K562 (cell line): ENCODE measurements around the gene DAD1. TPM values are rescaled to one million over a fixed set of nuclear protein-coding genes. Genes with fewer than 3 reads are reported as not detected.

ENCODE experiments used
- ATAC-seq: fragments of 200-7000 bp; cut with Tn5 transposase; 3 replicates; pipeline ENCODE4 v1.9.1; 2020; ENCODE audit warnings: moderate library complexity
- BruUV-seq: library from RNA; stranded (reverse); fragments of 400-500 nt; replicated peaks from 2 replicates; lab custom pipeline; 2021; lab: Mats Ljungman, UMichigan
- CTCF ChIA-PET: fragments of 300-600 bp; formaldehyde crosslinking; extraction: SDS; loops from one replicate; lab custom pipeline; 2021; ENCODE audit warnings: low intra/inter-chr PET ratio; lab: Yijun Ruan, JAX
- POLR2A ChIA-PET: fragments of 300-600, 350-650 bp; sonication (Branson Sonifier 250); formaldehyde crosslinking; extraction: SDS; loops from one replicate; lab custom pipeline; 2021; ENCODE audit warnings: antibody characterized with exemption, inconsistent platforms; lab: Yijun Ruan, JAX
- DNase-seq, 4 experiments: peaks; one replicate each; pipeline versions ENCODE4 v3.0.0 to v3.0.0-alpha.2; 2011 to 2018; ENCODE audit warnings: low spot score in 3 of 4, mixed read lengths in 3 of 4; ENCODE audit errors: extremely low read depth in 1 of 4
- FAIRE-seq: peaks from 2 replicates; lab custom pipeline; 2011; peaks lifted over from hg19 to GRCh38; lab: Jason Lieb, UNC
- H2AFZ ChIP-seq: 2 replicates; pipeline ENCODE4 v1.6.0; 2011; ENCODE audit warnings: low read depth, low read length, control low read depth, inconsistent platforms
- H3K27ac ChIP-seq: fragments of 200-600 bp; 3 replicates; pipeline ENCODE4 v1.8.0; 2011; ENCODE audit warnings: low read depth, mild to moderate bottlenecking, control low read depth, inconsistent platforms, low read length, moderate library complexity, mixed read lengths; ENCODE audit errors: extremely low read depth
- H3K27me3 ChIP-seq, 2 experiments: fragments of 300-600 bp in 1 of 2; 2 replicates in 1 of 2; 3 replicates in 1 of 2; pipeline versions ENCODE4 v1.6.0 to v1.8.0; 2011; ENCODE audit warnings: inconsistent platforms in 2 of 2, low read length in 2 of 2, mild to moderate bottlenecking in 1 of 2, mixed read lengths in 1 of 2, moderate library complexity in 1 of 2; ENCODE audit not compliant: control insufficient read depth in 2 of 2, insufficient read depth in 2 of 2
- H3K36me3 ChIP-seq: fragments of 300-600 bp; 3 replicates; pipeline ENCODE4 v1.8.0; 2011; ENCODE audit warnings: mild to moderate bottlenecking, low read length, inconsistent platforms; ENCODE audit not compliant: control insufficient read depth, insufficient read depth
- H3K4me1 ChIP-seq, 2 experiments: fragments of 200-600 bp in 1 of 2; replicated peaks in 1 of 2; 2 replicates in 1 of 2; 3 replicates in 1 of 2; pipeline versions ENCODE4 v1.5.1 to v1.8.0; 2011; ENCODE audit warnings: inconsistent platforms in 2 of 2, low read length in 2 of 2, mild to moderate bottlenecking in 1 of 2, mixed read lengths in 1 of 2, moderate library complexity in 1 of 2; ENCODE audit not compliant: control insufficient read depth in 2 of 2, insufficient read depth in 2 of 2
- H3K4me2 ChIP-seq: 2 replicates; pipeline ENCODE4 v1.6.1; 2011; ENCODE audit warnings: low read length, control low read depth, inconsistent platforms, mixed read lengths; ENCODE audit not compliant: insufficient read depth
- H3K4me3 ChIP-seq: fragments of 200-600 bp; sonication (generic), shearing (Covaris generic); 2 replicates; pipeline ENCODE4 v1.5.1; 2016; ENCODE audit warnings: control low read depth, inconsistent platforms
- H3K79me2 ChIP-seq: fragments of 200-600 bp; 3 replicates; pipeline ENCODE4 v1.8.0; 2011; ENCODE audit warnings: low read length, inconsistent platforms; ENCODE audit not compliant: control insufficient read depth, insufficient read depth
- H3K9ac ChIP-seq, 2 experiments: 2 replicates each; pipeline versions ENCODE4 v1.6.0 to v1.6.1; 2011; ENCODE audit warnings: low read depth in 2 of 2, low read length in 2 of 2, control low read depth in 1 of 2, inconsistent platforms in 1 of 2, mild to moderate bottlenecking in 1 of 2, mixed read lengths in 1 of 2; ENCODE audit not compliant: insufficient read depth in 1 of 2
- H3K9me1 ChIP-seq: one replicate; pipeline ENCODE4 v1.6.0; 2011; ENCODE audit warnings: inconsistent platforms, mild to moderate bottlenecking, low read length, moderate library complexity; ENCODE audit not compliant: control insufficient read depth, insufficient read depth
- H3K9me3 ChIP-seq: replicated peaks from 2 replicates; pipeline ENCODE4 v1.5.1; 2011; ENCODE audit warnings: low read depth, low read length, inconsistent platforms; ENCODE audit not compliant: control insufficient read depth, insufficient read depth
- H4K20me1 ChIP-seq: replicated peaks from 2 replicates; pipeline ENCODE4 v1.6.1; 2011; ENCODE audit warnings: low read length, inconsistent platforms, mixed read lengths; ENCODE audit not compliant: control insufficient read depth, insufficient read depth
- GATA2 ChIP-seq: sonication (generic); formaldehyde crosslinking; IDR thresholded peaks from 2 replicates; pipeline ENCODE4 v1.4.0; 2020; ENCODE audit warnings: mild to moderate bottlenecking, missing genetic modification reagents
- LARP7 ChIP-seq: fragments of 450-650 bp; IDR thresholded peaks from 2 replicates; pipeline ENCODE4 v1.6.1; 2016
- PHF20 ChIP-seq: fragments of 450-650 bp; IDR thresholded peaks from 2 replicates; pipeline ENCODE4 v1.6.1; 2018; ENCODE audit not compliant: partially characterized antibody
- SRF ChIP-seq, 2 experiments: fragments of 250-450, 450-650 bp in 1 of 2; sonication (Bioruptor Pico) in 1 of 2; sonication (generic) in 1 of 2; formaldehyde crosslinking; IDR thresholded peaks; 2 replicates each; pipeline versions ENCODE4 v1.5.0 to v1.5.1; 2020 to 2022; ENCODE audit warnings: mild to moderate bottlenecking in 1 of 2, missing genetic modification reagents in 1 of 2
- ZBTB1 ChIP-seq: sonication (generic); formaldehyde crosslinking; IDR thresholded peaks from 2 replicates; pipeline ENCODE4 v1.8.1; 2023; ENCODE audit warnings: missing genetic modification reagents, low read depth, mild to moderate bottlenecking, borderline replicate concordance
- WGBS: fragments of 100-300 bp; shearing (Covaris generic); methylation state at CpG from one replicate; pipeline ENCODE4 v1.1.6; 2016; ENCODE audit warnings: low coverage, mixed read lengths; ENCODE audit not compliant: insufficient coverage; ENCODE audit errors: missing lambda C conversion rate; 5-methylcytosine and 5-hydroxymethylcytosine counted together
- in situ Hi-C: fragments of 300-500 bp; cut with MboI; formaldehyde crosslinking; loops from 4 replicates; pipeline ENCODE4 v1.15.0; 2018; ENCODE audit warnings: inconsistent platforms, mixed read lengths
- intact Hi-C: fragments of 100-400 bp; cut with micrococcal nuclease; formaldehyde crosslinking; loops from 2 replicates; pipeline ENCODE4 v1.14.2; 2022
- polyA plus RNA-seq, 8 experiments: library from polyadenylated mRNA; depleted of rRNA in 4 of 8; stranded (reverse) in 5 of 8; unstranded in 3 of 8; fragments of >200 nt; fragmentation: Nextera tagmentation in 2 of 8; fragmentation: Illumina TruSeq in 1 of 8; extraction: Ambion mirVana in 2 of 8; extraction: Trizol in 1 of 8; gene quantifications; 2 replicates each; pipeline versions ENCODE4 v1.2.1 to v1.2.3, GENCODE V29; 2011 to 2014; ENCODE audit warnings: inconsistent platforms in 1 of 8, missing spikeins in 1 of 8
- total RNA-seq, 7 experiments: library from RNA; depleted of rRNA in 6 of 7; stranded (reverse); fragments of >200 nt in 6 of 7; fragmentation: Illumina TruSeq in 2 of 7; extraction: Trizol in 2 of 7; gene quantifications; 2 replicates each; pipeline versions ENCODE4 v1.2.1 to v1.2.3, GENCODE V29; 2011 to 2021; ENCODE audit warnings: low replicate concordance in 1 of 7
- TF ChIP-seq, protein P1 (sequence below): sonication (generic); formaldehyde crosslinking; IDR thresholded peaks from 2 replicates; pipeline ENCODE4 v1.8.0; 2023; ENCODE audit warnings: missing genetic modification reagents, mild to moderate bottlenecking, borderline replicate concordance
- TF ChIP-seq, protein P2 (sequence below), 2 experiments: fragments of 450-650 bp; IDR thresholded peaks; 2 replicates each; pipeline ENCODE4 v1.6.1; 2018; ENCODE audit warnings: mild to moderate bottlenecking in 2 of 2, low read depth in 1 of 2; ENCODE audit not compliant: partially characterized antibody in 2 of 2
- TF ChIP-seq, protein P3 (sequence below): fragments of 450-650 bp; formaldehyde crosslinking; IDR thresholded peaks from 2 replicates; pipeline ENCODE4 v1.4.0; 2022; ENCODE audit warnings: missing genetic modification characterization

The DAD1 gene
- total and polyA plus RNA-seq, 9 of the 15 experiments (the other 6 are each of a cell fraction or from before 2014, with no cell fraction given) = 104 to 617 (median 222) TPM

DNA sequence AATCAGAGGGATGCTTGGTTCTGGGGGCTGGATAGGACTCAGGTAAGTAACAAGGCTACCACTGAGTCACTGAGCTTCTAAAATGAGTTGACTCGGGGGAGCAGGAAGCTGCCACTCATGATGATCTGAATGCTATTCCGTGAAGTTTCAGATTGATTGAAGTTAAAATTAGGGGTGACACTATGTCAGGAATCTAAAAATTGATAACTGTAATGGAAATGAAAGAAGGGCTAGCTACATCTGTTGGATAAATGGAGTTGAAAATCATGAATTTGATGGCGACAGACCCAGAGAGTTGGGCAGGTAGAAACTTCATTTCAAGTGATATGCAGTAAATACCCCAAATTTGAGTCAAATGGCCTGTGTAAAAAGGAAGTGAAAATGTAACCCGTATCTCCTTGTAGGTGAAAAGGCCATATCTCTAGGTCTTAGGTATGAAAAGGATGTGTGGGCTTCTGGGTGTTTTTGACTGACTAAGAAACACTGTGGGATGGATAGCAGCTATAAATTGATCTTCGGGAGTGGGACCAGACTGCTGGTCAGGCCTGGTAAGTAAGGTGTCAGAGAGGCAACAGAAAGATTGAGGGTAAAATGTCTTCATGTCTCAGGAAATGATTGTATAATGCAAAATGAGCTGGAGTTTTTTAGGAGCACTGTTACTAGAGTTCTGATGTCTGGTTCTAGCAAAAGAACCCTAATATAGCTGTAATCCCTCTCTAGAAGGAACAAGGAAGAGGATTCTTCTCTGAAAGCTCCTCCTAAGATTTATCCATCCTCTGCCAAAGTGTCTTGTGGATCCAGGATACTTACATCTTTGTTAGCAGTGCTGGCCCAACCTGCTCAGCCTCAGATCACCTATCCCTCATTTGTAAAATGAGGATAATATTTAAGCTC is 57.3 kb downstream of the DAD1 start:
- Histone ChIP-seq H3K4me1 (peaks cover 0 to 4% of the 10 kb centered on the region in 2 experiments; a peak in 2 of 5 replicates), H3K4me3 (no peak overlapping the region)
- no peak for TF ChIP-seq LARP7
- TF ChIP-seq SRF (CRISPR knock-in tag; IDR thresholded peaks at IDR 0.05) = no peak
- TF ChIP-seq, protein P1, sequence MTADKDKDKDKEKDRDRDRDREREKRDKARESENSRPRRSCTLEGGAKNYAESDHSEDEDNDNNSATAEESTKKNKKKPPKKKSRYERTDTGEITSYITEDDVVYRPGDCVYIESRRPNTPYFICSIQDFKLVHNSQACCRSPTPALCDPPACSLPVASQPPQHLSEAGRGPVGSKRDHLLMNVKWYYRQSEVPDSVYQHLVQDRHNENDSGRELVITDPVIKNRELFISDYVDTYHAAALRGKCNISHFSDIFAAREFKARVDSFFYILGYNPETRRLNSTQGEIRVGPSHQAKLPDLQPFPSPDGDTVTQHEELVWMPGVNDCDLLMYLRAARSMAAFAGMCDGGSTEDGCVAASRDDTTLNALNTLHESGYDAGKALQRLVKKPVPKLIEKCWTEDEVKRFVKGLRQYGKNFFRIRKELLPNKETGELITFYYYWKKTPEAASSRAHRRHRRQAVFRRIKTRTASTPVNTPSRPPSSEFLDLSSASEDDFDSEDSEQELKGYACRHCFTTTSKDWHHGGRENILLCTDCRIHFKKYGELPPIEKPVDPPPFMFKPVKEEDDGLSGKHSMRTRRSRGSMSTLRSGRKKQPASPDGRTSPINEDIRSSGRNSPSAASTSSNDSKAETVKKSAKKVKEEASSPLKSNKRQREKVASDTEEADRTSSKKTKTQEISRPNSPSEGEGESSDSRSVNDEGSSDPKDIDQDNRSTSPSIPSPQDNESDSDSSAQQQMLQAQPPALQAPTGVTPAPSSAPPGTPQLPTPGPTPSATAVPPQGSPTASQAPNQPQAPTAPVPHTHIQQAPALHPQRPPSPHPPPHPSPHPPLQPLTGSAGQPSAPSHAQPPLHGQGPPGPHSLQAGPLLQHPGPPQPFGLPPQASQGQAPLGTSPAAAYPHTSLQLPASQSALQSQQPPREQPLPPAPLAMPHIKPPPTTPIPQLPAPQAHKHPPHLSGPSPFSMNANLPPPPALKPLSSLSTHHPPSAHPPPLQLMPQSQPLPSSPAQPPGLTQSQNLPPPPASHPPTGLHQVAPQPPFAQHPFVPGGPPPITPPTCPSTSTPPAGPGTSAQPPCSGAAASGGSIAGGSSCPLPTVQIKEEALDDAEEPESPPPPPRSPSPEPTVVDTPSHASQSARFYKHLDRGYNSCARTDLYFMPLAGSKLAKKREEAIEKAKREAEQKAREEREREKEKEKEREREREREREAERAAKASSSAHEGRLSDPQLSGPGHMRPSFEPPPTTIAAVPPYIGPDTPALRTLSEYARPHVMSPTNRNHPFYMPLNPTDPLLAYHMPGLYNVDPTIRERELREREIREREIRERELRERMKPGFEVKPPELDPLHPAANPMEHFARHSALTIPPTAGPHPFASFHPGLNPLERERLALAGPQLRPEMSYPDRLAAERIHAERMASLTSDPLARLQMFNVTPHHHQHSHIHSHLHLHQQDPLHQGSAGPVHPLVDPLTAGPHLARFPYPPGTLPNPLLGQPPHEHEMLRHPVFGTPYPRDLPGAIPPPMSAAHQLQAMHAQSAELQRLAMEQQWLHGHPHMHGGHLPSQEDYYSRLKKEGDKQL (CRISPR knock-in tag) = no peak
- no peak for TF ChIP-seq ZBTB1
- TF ChIP-seq, protein P2, sequence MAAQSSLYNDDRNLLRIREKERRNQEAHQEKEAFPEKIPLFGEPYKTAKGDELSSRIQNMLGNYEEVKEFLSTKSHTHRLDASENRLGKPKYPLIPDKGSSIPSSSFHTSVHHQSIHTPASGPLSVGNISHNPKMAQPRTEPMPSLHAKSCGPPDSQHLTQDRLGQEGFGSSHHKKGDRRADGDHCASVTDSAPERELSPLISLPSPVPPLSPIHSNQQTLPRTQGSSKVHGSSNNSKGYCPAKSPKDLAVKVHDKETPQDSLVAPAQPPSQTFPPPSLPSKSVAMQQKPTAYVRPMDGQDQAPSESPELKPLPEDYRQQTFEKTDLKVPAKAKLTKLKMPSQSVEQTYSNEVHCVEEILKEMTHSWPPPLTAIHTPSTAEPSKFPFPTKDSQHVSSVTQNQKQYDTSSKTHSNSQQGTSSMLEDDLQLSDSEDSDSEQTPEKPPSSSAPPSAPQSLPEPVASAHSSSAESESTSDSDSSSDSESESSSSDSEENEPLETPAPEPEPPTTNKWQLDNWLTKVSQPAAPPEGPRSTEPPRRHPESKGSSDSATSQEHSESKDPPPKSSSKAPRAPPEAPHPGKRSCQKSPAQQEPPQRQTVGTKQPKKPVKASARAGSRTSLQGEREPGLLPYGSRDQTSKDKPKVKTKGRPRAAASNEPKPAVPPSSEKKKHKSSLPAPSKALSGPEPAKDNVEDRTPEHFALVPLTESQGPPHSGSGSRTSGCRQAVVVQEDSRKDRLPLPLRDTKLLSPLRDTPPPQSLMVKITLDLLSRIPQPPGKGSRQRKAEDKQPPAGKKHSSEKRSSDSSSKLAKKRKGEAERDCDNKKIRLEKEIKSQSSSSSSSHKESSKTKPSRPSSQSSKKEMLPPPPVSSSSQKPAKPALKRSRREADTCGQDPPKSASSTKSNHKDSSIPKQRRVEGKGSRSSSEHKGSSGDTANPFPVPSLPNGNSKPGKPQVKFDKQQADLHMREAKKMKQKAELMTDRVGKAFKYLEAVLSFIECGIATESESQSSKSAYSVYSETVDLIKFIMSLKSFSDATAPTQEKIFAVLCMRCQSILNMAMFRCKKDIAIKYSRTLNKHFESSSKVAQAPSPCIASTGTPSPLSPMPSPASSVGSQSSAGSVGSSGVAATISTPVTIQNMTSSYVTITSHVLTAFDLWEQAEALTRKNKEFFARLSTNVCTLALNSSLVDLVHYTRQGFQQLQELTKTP (IDR thresholded peaks at IDR 0.05; ENCODE audit: low read depth in 1 of 2, partially characterized antibody in 2 of 2) = no peak
- no peak for TF ChIP-seq PHF20
- TF ChIP-seq, protein P3, sequence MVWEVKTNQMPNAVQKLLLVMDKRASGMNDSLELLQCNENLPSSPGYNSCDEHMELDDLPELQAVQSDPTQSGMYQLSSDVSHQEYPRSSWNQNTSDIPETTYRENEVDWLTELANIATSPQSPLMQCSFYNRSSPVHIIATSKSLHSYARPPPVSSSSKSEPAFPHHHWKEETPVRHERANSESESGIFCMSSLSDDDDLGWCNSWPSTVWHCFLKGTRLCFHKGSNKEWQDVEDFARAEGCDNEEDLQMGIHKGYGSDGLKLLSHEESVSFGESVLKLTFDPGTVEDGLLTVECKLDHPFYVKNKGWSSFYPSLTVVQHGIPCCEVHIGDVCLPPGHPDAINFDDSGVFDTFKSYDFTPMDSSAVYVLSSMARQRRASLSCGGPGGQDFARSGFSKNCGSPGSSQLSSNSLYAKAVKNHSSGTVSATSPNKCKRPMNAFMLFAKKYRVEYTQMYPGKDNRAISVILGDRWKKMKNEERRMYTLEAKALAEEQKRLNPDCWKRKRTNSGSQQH = no peak
- TF ChIP-seq GATA2 = no peak

More for the DNA sequence above, 57.3 kb downstream of the DAD1 start:
- Histone ChIP-seq H3K9ac (no peak overlapping the region), H2AFZ (no peak overlapping the region), H3K36me3 (no peaks in the 10 kb centered on the region), H3K27me3 (no peaks in the 10 kb centered on the region), H3K9me3 (no peaks in the 10 kb centered on the region), H4K20me1 (no peaks in the 10 kb centered on the region), H3K4me2 (no peak overlapping the region), H3K27ac (no peak overlapping the region), H3K79me2 (no peaks in the 10 kb centered on the region), H3K9me1 (no peaks in the 10 kb centered on the region)
- intact Hi-C loops (no loop called here), in situ Hi-C loops (no loop called here)
- FAIRE-seq (no peak), DNase-seq (no peak), ATAC-seq (no peak)
- no TSS peak for BruUV-seq
- ChIA-PET POLR2A (interaction anchor here (0.6 kb wide), 1 partner anchor 244 kb away, joined by 3 read pairs; no protein-coding TSS in a partner anchor), CTCF (no interaction called here)
- 14% methylated on average over 5 of the region's 5 CpGs for WGBS
